ENCODE measurements around the gene ACMSD.
"Not testable (repeated sequence)": the region's sequence is repeated elsewhere in the genome, so short reads cannot be mapped to it uniquely, and the experiment has no call there.

Gene ACMSD

DNA sequence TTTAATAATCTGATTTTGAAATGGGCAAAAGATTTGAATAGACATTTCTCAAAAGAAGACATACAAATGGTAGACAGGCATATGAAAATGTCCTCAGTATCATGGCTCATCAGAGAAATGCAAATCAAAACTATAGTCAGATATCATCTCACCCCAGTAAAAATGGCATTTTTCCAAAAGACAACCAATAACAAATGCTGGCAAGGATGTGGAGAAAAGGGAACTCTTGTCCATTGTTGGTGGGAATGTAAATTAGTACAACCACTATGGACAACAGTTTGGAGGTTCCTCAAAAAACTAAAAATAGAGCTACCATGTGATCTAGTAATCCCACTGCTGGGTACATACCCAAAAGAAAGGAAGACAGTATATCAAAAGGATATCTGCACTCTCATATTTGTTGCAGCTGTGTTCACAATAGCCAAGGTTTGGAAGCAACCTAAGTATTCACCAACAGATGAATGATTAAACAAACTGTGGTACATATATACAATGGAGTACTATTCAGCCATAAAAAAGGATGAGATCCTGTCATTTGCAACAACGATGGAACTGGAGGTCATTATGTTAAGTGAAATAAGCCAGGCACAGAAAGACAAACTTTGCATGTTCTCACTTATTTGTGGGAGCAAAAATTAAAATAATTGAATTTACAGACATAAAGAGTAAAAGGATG is 69.2 kb downstream of the ACMSD start:
- not testable (repeated sequence) for DNase-seq

DNA sequence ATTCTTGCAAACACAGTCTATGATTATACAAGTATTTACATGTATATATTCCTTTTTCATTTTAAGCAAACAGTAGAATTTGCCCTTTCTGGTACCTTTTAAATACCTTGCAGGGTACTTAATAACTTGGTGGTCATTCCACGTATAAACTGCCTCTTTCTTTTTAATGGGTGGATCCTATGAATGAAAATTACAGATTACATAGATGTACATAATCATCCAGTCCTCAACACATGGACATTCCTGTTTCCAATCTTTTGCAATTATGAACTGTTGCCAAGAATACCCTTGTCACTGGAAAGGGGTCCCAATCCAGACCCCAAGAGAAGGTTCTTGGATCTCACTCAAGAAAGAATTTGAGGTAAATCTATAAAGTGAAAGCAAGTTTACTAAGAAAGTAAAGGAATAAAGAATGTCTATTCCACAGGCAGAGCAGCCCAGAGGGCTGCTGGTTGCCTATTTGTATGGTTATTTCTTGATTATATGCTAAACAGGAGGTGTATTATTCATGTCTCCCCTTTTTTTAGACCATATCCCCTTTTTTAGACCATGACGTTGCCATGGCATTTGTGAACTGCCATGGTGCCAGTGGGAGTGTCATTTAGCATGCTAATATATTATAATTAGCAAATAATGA is 72.5 kb downstream of the ACMSD start:
- no peak for DNase-seq

DNA sequence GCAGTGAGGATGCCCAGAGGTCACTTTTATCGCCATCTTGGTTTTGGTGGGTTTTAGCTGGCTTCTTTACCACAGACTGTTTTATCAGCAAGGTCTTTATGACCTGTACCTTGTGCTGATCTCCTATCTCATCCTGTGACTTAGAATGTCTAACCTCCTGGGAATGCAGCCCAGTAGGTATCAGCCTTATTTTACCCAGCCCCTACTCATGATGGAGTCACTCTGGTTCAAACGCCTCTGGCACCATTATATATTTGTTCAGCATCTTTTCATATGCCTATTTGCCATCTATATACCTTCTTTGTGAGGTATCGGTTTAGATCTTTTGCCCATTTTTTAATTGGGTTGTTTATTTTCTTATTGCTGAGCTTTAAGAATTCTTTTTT is 73.0 kb downstream of the ACMSD start:
- no peak for DNase-seq

DNA sequence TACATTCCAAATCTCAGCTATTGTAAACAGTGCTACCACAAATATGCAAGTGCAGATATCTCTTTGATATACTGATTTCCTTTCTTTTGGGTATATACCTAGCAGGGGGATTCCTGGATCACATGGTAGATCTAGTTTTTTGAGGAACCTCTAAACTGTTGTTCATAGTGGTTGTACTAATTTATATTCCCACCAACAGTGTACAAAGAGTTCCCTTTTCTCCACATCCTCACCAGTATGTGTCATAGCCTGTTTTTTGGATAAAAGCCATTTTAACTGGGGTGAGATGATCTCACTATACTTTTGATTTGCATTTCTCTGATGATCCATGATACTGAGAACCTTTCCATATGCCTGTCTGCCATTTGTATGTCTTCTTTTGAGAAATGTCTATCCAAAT is 73.9 kb downstream of the ACMSD start:
- DNase-seq, result no peak

DNA sequence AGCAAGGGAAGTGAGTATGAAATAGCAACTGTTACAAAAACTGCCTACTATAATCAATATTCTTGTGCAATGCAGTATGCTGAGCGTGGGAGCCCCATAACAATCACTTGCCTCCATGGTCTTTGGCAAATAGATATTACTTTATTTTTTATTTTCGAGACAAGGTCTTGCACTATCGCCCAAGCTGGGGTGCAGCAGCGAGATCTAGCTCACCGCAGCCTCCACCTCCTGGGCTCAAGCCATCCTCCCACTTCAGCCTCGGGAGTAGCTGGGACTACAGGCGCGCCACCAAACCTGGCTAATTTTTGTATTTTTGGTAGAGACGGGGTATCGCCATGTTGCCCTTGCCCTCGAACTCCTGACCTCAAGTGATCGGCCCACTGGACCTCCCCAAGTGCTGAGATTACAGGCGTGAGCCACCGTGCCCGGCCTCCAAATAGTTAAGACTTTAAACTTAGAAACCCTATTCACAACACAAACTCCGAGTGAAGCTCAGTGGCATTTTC is 79.0 kb downstream of the ACMSD start:
- no peak for DNase-seq

DNA sequence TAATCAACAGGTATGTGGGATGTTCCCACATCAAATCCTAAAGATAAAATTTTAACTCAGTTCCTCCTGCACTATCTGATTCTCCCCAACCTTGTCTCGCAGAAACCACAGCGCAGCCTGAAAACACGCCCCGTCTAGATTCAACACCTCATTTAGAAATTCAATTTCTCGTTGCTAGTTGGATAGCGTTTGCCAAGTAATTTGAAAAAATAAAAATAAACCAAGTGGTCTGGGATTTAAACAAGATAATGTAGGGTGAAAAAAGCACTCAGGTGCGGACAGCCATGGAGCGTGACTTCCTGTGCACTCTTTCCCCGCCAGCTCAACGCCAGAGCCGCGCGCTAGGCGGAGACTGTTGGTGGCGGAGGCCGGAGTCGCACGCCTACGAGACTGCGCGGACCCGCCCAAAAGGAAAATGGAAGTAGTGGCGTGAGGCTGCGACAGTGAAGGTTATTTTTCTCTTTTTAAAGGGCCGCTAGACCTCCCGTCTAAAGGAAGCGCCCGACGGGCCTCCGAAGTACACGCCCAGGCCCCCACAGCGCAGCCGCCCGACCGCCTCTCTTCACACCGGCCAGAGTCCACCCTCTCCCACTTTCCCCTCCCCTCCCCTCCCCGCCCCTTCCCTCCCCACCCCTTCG is 79.6 kb downstream of the ACMSD start:
- DNase-seq, result no peak

DNA sequence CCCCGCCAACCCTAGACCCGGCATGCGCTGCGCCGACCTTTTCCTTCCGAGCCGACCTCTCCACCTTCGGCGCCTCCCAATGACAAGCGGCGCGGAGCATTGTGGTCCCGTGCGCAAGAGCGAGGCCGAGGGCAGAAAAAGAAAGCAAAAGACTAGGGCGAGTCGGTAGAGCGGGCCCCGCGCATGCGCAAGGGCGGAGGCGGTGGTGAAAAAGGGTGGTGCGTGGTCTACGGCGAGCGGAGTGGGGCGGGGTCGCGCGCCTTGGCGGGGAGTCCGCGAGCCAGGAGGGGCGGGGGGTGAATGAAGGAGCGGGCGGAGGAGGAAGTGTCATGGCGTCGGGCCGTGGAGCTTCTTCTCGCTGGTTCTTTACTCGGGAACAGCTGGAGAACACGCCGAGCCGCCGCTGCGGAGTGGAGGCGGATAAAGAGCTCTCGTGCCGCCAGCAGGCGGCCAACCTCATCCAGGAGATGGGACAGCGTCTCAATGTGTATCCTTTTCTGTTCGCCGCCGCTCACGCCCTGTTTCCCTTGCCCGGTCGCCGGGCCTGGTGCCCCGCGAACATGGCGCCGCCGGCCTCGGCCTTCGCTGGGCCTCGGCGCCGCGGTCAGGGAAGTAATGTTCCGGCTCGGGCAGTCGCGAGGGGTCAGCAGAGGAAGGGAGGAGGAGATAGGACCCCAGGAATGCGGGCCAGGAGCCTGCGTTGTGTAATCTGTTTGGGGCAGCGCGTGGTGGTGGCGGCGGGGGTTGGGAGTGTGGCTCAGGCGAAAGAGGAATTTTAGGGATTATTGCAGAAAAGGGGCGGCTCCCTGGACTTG is 80.3 kb downstream of the ACMSD start, which contains the start of gene CCNT2:
TSS of gene CCNT2 (plus strand) at position 297 of the 815 bp plus-strand sequence. CDS start at position 330, 33 bp downstream.
- peak; percentile 98 for DNase-seq

DNA sequence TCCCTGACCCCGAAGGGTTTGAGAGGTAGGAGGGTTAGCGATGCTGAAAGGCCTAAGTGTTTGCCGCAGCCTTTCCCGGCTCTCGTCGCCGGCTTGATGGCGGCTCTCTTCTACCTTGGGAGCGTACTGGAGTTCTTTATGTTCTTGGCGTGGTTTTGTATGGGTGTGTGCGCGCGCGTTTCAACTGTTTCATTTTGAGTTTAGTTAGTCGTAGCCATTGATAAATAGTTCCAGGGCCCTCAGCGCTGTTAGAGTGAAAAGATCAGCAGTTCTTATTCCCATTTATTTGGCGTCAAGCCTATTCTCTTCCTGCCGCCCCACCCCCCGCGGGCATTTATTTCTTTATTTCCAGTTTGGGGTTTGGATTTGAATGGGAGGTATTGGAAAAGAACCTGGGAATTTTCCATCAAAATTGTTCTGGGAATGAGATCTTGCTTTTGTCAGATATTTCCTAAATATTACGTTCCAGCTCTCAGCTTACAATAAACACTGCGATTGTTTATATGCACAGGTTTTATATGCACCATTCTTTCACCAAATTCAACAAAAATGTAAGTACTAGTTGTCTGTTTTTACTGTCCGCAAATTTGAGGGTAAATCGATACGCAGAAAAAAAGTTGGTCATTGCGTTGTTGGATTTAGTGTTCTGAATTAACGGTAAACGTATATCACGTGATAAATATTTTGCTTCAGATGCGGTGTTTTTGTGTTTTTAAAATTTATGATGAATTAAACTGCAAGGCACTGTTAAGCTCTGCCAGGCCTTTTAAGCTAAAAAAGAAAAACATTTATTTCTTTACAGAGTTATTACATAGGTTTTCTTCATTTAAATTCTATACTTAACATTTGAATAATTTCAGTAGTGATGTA is 81.2 kb downstream of the ACMSD start:
- no peak for DNase-seq

DNA sequence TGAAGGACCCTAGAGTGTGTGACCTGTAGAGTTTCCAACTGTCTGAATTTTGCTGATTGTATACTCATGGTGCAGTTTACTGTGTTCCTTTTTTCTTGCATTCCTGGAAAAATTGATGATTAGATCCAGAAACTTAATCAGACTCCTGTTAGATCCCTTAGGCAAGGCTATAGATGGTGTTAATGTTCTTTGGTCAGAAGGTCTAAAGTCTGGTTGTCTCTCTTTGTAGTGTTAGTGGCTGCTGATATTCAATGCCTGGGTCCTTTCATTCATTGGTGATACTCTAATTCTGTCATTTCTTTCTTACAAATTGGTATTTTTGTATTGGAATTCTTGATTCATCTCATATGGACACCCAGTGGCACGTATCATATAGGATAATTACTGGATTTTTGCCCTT is 86.5 kb downstream of the ACMSD start:
- DNase-seq, result no peak

DNA sequence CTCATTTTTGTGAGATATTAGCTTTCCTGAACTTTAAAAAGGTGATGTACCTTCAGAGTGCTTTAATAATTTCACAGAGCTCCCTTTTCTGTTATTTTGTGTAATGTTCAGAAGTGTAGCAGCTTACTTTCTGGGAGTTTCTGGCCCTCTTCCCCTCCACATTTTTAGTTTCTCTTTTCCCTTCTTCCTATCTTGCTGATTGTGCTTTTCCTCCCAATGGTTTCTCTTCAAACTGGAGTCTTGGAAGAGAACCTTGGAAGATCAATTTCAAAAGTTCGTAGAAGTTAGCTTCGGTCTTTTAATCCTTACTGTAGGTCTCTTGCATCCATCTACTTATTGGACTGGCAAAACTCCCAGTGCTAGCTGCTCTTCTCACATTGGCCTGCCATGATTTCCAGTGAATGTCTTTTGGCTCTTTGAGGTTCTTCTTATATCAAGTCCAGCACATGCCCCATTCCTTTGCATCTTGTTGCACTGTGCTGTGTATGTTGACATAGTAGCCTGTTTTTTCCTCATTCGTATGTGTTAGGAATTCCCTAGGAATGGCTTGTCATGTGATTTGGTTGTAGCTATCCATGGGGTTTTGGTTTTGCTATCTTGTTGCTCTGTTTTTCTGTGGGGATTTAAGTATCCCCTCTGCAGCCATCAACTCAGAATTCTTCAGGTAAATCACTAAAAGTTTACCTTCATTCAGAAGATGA is 88.0 kb downstream of the ACMSD start:
- no peak for DNase-seq

DNA sequence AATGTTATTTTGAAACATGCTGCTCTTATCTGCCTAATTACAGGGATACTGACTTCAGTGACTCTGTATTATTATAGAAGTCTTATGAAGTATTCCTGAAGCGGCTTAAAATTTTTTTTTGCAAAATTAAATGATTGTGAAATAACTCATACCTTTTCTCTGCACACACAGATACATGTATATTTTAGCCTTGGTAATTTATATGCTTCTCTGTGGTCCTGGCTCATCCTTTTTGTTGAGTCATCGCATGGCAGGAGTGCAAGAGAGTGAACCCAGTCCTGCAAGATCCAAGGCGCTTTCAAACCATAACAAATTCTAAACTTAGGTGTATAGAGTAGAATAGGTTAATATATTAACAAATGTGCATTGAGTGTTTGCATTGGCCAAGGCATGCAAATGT is 88.8 kb downstream of the ACMSD start:
- no peak for DNase-seq

DNA sequence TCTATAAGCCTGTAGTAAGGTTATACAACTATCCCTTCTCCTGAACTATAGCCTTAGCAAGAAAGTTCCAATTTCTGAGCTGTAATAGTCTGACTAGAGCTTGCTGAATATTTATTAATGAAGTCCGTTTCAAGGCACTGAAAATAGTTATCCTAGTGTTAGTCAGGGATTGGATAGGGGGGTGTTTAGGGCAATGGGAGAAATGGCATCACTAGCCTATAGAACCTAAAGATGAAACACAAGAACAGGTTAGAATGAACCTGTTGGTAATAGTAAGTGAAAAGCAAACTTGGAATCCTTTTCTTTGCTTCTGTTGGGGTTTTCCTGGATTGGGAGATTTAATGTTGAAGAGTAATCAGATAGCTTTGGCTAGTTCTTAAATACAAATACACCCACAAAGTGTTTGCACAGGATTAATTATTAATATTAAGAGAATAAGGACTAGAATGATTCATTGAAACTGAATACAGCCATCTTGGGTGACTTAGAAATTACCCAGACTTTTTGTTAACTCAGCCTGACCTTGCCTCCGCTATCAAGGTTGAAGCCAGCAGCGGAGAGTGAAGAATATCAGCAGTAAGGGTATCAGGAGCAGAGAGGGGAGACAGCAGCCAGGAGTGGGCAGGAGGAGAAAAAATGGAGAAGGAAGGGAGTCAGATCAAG is 94.6 kb downstream of the ACMSD start:
- DNase-seq, result no peak

DNA sequence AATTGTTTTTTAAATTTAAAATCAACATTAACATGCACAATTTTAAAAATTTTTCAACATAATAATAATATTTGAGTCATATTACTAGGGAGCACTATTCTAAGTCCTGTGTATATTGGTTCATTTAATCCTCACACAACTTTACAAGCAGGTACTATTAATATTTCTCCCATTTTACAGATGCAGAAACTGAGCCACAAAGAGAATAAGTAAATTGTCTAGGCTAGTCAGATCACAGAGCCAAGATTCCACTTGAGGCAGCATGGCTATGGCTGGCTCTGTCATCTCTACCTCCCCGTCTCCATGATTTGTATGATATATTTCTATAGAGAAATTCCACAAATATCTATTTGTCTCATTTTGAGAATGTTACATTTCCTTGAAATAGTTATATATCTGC is 95.3 kb downstream of the ACMSD start:
- no peak for DNase-seq

DNA sequence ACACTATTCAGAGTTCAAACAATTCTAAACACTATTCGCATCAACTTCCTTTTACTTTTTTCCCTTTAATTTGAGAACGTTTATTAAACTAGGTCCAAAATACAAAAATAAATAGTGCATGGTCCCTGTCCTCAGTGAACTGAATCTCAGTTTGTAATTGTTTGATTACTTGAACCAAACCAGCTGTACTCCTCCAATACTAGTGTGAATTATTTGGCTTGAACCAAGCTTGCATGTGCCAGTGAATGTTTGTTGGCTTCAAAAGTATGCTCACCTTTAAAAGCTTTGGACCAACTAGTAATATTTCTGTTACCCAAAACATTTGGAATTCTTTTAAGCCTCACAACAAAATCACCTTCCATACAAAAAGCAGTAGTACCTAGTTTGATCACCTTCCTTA is 95.7 kb downstream of the ACMSD start:
- DNase-seq, result no peak

DNA sequence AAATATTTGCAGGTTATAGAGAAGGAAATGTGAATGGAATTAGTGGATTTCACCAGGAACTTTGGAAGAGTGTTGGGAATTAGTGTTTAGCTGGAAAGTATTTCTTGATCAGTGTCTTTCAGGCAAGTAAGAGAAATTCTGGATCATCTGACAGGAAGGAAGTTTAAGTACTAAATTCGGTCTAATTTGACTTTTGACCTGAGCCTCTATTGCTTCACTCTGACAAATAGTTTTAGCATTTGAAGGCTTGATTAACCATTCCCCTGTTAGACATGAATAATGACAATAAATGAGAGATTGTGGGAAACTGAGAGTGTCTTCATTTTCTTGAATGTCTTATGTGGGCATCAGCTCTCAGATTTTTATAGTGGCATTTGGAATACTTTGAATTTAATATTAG is 96.2 kb downstream of the ACMSD start:
- DNase-seq, result no peak

DNA sequence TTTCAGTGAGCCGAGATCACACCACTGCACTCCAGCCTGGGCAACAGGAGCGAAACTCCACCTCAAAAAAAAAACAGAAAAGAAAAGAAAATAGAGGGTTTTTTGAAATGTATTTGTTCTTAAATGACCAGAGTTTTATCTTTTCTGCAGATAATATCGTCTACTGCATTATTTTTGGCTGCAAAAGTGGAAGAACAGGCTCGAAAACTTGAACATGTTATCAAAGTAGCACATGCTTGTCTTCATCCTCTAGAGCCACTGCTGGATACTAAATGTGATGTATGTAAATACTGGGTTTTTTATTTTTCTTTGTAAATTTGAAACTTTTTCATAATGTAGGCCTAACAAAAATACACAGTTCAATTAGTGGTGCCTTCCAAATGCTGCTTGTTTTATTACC is 98.3 kb downstream of the ACMSD start:
- DNase-seq, result no peak

DNA sequence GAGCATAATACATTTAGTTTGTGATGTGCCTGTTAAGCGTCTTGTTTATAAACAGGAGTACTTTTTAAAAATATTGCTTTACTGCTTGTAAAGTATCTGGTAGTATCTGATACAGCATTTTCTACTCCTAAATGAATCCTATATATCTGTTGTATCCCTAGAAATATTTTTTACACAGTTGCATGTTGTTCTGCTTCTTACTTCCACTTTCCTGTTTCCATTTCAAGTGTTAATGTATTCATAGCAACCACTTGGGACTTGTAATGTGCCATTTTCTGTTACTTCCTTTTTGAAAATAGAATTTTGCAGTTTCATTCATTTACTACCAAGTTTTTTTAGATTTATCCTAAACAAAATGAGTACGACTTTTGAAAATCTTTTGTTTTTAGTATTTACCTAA is 105.1 kb downstream of the ACMSD start:
- DNase-seq, result no peak

DNA sequence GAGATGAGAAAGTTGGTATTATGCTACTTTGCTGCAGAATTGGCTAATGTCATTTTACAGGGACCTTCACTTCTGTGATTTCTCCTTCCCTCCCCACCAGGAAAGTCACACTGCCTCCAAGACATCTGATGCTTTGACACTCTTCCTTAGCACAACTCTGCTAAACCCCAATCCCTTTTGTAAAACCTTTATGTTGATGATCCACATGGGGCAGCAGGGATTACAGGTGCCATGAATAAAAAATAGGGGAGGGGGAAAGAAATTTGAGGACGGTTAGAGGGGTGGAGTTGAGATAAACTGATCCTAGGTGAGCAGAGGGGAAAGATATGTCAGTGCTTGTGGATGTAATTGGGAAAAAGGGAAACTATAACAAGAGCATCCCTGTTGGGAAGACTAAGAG is 106.6 kb downstream of the ACMSD start:
- DNase-seq, result no peak

DNA sequence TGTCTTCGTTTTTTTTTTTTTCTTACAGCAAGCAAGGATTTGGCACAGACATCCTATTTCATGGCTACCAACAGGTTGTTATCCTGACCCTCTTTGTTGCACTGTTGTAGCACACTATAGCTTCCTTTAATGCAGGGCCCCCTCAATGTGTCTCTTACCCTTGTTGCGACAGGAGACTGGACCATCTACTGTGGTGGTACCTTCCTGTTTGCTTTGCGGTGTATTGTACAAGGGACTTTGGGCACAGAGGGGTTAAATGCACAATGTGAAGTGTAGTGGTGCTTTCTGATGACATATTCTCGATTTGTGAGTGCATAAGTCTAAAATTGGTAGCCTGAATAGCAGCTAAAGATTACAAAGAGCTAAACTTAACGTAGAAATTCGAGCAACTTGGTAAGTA is 107.7 kb downstream of the ACMSD start:
- no peak for DNase-seq

DNA sequence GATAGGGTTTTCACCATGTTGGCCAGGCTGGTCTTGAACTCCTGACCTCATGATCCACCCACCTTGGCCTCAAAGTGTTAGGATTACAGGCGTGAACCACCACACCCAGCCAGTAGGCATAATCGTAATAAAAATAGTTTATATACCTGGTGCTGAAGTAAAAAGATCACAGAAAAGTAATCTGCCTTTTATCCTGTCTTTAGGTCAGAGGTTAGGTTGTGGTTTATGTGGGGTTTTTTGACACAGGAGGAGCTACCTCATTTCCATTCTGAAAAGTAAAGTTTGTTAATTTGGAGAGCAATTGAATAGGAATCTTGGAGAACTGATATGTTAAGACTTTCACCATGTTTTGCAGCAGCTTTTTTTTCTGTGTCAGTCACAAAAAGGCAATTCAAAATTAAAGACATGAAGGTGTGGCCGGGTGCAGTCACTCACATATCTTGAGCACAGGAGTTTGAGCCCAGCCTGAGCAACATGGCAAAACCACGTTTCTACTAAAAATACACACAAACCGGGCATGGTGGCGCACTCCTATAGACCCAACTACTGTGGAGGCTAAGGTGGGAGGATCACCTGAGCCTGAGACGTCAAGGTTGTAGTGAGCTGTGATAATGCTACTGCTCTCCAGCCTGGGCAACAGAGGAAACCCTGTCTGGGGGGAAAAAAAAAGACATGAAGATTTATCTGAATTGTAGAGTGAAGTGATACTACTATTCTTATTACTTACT is 111.7 kb downstream of the ACMSD start:
- no peak for DNase-seq

Data from T1000 (cell line).